Measurements from ENCODE around the gene OPCML.

DNA sequence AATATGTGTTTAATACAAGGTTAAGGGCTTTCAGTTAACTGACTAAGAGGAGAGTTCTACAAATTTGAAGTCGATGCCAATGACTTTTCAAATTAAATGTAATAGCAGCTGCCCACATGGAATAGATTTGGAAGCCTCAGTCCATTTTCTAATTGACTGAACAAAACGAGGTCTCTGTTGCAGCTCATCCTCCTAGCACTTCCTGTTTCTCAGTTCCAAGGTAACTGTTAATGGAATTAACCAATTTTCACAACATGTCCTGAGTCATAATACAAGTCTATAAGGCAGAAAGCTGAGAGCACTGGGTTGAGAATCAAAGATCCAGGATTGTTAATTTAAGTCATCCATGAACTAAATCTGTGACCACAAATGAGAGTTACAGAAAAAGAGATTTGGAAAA, 177.2 kb downstream of the OPCML start:
- TF ChIP-seq CTCF (conservative IDR thresholded peaks at IDR 0.05; ENCODE audit: low read depth, low read length) (no peak), EZH2 (IDR thresholded peaks at IDR 0.05; ENCODE audit: low read length, unreplicated experiment) (no peak)

All from PC-3 (cell line).